Amniotic stem cell (primary cell): ENCODE measurements around the gene PREX1.
A peak's percentile ranks its signal among the peaks of the same experiment; 100 is the strongest.
"Not testable (repeated sequence)": the region's sequence is repeated elsewhere in the genome, so short reads cannot be mapped to it uniquely, and the experiment has no call there.

Source experiments
- DNase-seq: peaks from one replicate; lab custom pipeline; 2025; lab: John Stamatoyannopoulos, UW

PREX1 gene

GRCh38 chr20:48791014-48791413 lies 36.8 kb downstream of the PREX1 start:
- DNase-seq, result no peak

GRCh38 chr20:48790473-48791003 lies 37.3 kb downstream of the PREX1 start:
- no peak for DNase-seq

GRCh38 chr20:48789781-48790472 lies 37.9 kb downstream of the PREX1 start:
- DNase-seq, result no peak

- DNase-seq, result no peak
Measured at GRCh38 chr20:48789185-48789668, 38.6 kb downstream of the PREX1 start.

GRCh38 chr20:48788486-48789072 lies 39.2 kb downstream of the PREX1 start:
- no peak for DNase-seq

GRCh38 chr20:48787861-48788375 lies 39.9 kb downstream of the PREX1 start:
- DNase-seq, result peak; percentile 35

GRCh38 chr20:48786951-48787705 lies 40.7 kb downstream of the PREX1 start:
- DNase-seq, result no peak

GRCh38 chr20:48785801-48786200 lies 42.0 kb downstream of the PREX1 start:
- no peak for DNase-seq

- no peak for DNase-seq
Measured at GRCh38 chr20:48785256-48785655, 42.5 kb downstream of the PREX1 start.

GRCh38 chr20:48784273-48784641 lies 43.5 kb downstream of the PREX1 start:
- DNase-seq, result no peak

- no peak for DNase-seq
Measured at GRCh38 chr20:48783533-48784272, 44.1 kb downstream of the PREX1 start.

GRCh38 chr20:48782901-48783308 lies 44.9 kb downstream of the PREX1 start:
- DNase-seq, result no peak

- DNase-seq, result no peak
Measured at GRCh38 chr20:48782053-48782452, 45.7 kb downstream of the PREX1 start.

GRCh38 chr20:48781634-48782033 lies 46.2 kb downstream of the PREX1 start:
- no peak for DNase-seq

GRCh38 chr20:48779435-48779834 lies 48.4 kb downstream of the PREX1 start:
- no peak for DNase-seq

- DNase-seq, result no peak
Measured at GRCh38 chr20:48777821-48778220, 50.0 kb downstream of the PREX1 start.

- DNase-seq, result no peak
Measured at GRCh38 chr20:48777005-48777404, 50.8 kb downstream of the PREX1 start.

- peak; percentile 9 for DNase-seq
Measured at GRCh38 chr20:48776306-48776705, 51.5 kb downstream of the PREX1 start.

GRCh38 chr20:48775545-48775944 lies 52.3 kb downstream of the PREX1 start:
- DNase-seq, result not testable (repeated sequence)

GRCh38 chr20:48774696-48775095 lies 53.1 kb downstream of the PREX1 start:
- no peak for DNase-seq

- DNase-seq, result no peak
Measured at GRCh38 chr20:48773837-48774418, 53.9 kb downstream of the PREX1 start.
